GM12892 (cell line): ENCODE results near the gene CDKN2C.
"Not testable (repeated sequence)": the region's sequence is repeated elsewhere in the genome, so short reads cannot be mapped to it uniquely, and the experiment has no call there.

Experiments used
- POLR2AphosphoS5 ChIP-seq: IDR thresholded peaks from 2 replicates; pipeline ENCODE4 v1.6.1; 2011; ENCODE audit warnings: low read depth, low read length, control low read depth
- TAF1 ChIP-seq: IDR thresholded peaks from 2 replicates; pipeline ENCODE4 v1.6.1; 2011; ENCODE audit warnings: low read depth, mild to moderate bottlenecking, control low read depth, low read length, borderline replicate concordance

- not testable (repeated sequence) for TF ChIP-seq TAF1, POLR2AphosphoS5
Observed at GRCh38 chr1:50932043-50932442, 38.0 kb upstream of the CDKN2C start.
